Measurements from ENCODE around the gene DDX47.
A peak's percentile ranks its signal among the peaks of the same experiment; 100 is the strongest.
"Not testable (repeated sequence)": the region's sequence is repeated elsewhere in the genome, so short reads cannot be mapped to it uniquely, and the experiment has no call there.

The DDX47 gene

GRCh38 chr12:12836571-12836970, 23.4 kb downstream of the DDX47 start:
- no peak overlapping the region for H3K4me3 ChIP-seq (ENCODE audit: low read depth, low read length)
- in situ Hi-C loops (cut with HindIII; ENCODE audit: low sequenced_read_pairs) = no loop called here
- no peak for TF ChIP-seq CTCF (IDR thresholded peaks at IDR 0.05; ENCODE audit: low read depth, low read length, missing control alignments)
- DNase-seq (ENCODE audit: low read depth) = no peak

GRCh38 chr12:12837025-12837812, 24.1 kb downstream of the DDX47 start:
- in situ Hi-C loops (cut with HindIII; ENCODE audit: low sequenced_read_pairs) = no loop called here

GRCh38 chr12:12837813-12838153, 24.6 kb downstream of the DDX47 start:
- TF ChIP-seq CTCF (IDR thresholded peaks at IDR 0.05; ENCODE audit: low read depth, low read length, missing control alignments) = no peak
- in situ Hi-C loops (cut with HindIII; ENCODE audit: low sequenced_read_pairs) = no loop called here

More at GRCh38 chr12:12837025-12837812, 24.1 kb downstream of the DDX47 start:
- peak; percentile 64 for TF ChIP-seq CTCF (IDR thresholded peaks at IDR 0.05; ENCODE audit: low read depth, low read length, missing control alignments)
- peak; percentile 68 for DNase-seq (ENCODE audit: low read depth)
- H3K4me3 ChIP-seq (ENCODE audit: low read depth, low read length) = no peak overlapping the region

GRCh38 chr12:12839003-12839395, 25.9 kb downstream of the DDX47 start:
- in situ Hi-C loops (cut with HindIII; ENCODE audit: low sequenced_read_pairs) = no loop called here
- TF ChIP-seq CTCF (IDR thresholded peaks at IDR 0.05; ENCODE audit: low read depth, low read length, missing control alignments) = no peak
- DNase-seq (ENCODE audit: low read depth) = no peak
- no peak overlapping the region for H3K4me3 ChIP-seq (ENCODE audit: low read depth, low read length)

More at GRCh38 chr12:12837813-12838153, 24.6 kb downstream of the DDX47 start:
- no peak for DNase-seq (ENCODE audit: low read depth)
- H3K4me3 ChIP-seq (ENCODE audit: low read depth, low read length) = no peak overlapping the region

- DNase-seq (ENCODE audit: low read depth); H3K4me3 ChIP-seq (ENCODE audit: low read depth, low read length); in situ Hi-C loops (cut with HindIII; ENCODE audit: low sequenced_read_pairs): not testable (repeated sequence)
Measured at GRCh38 chr12:12839439-12839838, 26.3 kb downstream of the DDX47 start.

- no peak for TF ChIP-seq CTCF (IDR thresholded peaks at IDR 0.05; ENCODE audit: low read depth, low read length, missing control alignments)
Measured at GRCh38 chr12:12839873-12840579, 26.9 kb downstream of the DDX47 start.

GRCh38 chr12:12840580-12840899, 27.4 kb downstream of the DDX47 start:
- no peak for DNase-seq (ENCODE audit: low read depth)
- no peak overlapping the region for H3K4me3 ChIP-seq (ENCODE audit: low read depth, low read length)
- in situ Hi-C loops (cut with HindIII; ENCODE audit: low sequenced_read_pairs) = no loop called here
- no peak for TF ChIP-seq CTCF (IDR thresholded peaks at IDR 0.05; ENCODE audit: low read depth, low read length, missing control alignments)

More at GRCh38 chr12:12839873-12840579, 26.9 kb downstream of the DDX47 start:
- no peak overlapping the region for H3K4me3 ChIP-seq (ENCODE audit: low read depth, low read length)
- DNase-seq (ENCODE audit: low read depth) = peak; percentile 63
- in situ Hi-C loops (cut with HindIII; ENCODE audit: low sequenced_read_pairs) = no loop called here

GRCh38 chr12:12841428-12841827, 28.3 kb downstream of the DDX47 start:
- DNase-seq (ENCODE audit: low read depth); H3K4me3 ChIP-seq (ENCODE audit: low read depth, low read length); in situ Hi-C loops (cut with HindIII; ENCODE audit: low sequenced_read_pairs): not testable (repeated sequence)
